ENCODE measurements around the gene NACC2.

GRCh38 chr9:135971111-135971766, 123.8 kb downstream of the NACC2 start:
- TF ChIP-seq, protein P1, sequence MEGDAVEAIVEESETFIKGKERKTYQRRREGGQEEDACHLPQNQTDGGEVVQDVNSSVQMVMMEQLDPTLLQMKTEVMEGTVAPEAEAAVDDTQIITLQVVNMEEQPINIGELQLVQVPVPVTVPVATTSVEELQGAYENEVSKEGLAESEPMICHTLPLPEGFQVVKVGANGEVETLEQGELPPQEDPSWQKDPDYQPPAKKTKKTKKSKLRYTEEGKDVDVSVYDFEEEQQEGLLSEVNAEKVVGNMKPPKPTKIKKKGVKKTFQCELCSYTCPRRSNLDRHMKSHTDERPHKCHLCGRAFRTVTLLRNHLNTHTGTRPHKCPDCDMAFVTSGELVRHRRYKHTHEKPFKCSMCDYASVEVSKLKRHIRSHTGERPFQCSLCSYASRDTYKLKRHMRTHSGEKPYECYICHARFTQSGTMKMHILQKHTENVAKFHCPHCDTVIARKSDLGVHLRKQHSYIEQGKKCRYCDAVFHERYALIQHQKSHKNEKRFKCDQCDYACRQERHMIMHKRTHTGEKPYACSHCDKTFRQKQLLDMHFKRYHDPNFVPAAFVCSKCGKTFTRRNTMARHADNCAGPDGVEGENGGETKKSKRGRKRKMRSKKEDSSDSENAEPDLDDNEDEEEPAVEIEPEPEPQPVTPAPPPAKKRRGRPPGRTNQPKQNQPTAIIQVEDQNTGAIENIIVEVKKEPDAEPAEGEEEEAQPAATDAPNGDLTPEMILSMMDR (IDR thresholded peaks at IDR 0.05; ENCODE audit: low read length): no peak
- TF ChIP-seq EZH2 (optimal IDR thresholded peaks at IDR 0.05; ENCODE audit: low read depth, low read length) (no peak), EZH2phosphoT487 (IDR thresholded peaks at IDR 0.05; ENCODE audit: low read length) (no peak)

All from MM.1S (cell line).